T-helper 2 cell (primary cell): ENCODE data around the gene TTLL11.
"Not testable (repeated sequence)": the region's sequence is repeated elsewhere in the genome, so short reads cannot be mapped to it uniquely, and the experiment has no call there.

ENCODE experiments used
- DNase-seq, 5 experiments: peaks; one replicate each; pipeline versions ENCODE4 v3.0.0 to v3.0.0-alpha.2; 2012 to 2022

TTLL11 gene

DNA sequence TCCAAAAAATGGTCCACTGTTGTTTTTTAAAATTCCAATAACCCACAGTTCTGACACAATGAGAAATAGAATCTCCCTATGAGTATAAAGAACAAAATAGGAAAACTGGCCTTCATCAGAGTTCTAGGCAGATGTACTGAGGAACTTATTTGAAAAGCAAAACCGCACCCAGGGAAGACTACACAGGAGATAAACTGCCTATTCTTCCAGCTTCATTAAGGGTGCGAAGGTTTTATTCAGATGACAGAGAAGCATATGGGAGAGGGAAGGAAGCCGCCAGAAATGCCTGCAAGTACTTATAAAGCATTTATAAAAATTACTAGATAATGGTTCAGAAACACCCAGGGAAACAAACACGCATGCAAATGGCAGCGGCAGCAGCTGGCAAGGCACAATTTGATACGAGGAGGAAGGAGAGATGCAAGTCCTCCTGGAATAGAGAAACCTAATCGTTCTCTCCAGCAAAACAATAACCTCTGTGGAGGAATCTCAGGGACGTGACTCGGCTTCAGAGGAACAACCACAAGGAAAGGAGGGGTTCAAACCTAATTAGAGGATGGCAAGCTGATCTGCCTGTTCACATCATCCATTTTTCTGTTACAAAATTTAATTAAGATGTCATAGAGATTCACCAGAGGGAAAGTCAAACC is 9.0 kb downstream of the TTLL11 start:
- no peak for DNase-seq

DNA sequence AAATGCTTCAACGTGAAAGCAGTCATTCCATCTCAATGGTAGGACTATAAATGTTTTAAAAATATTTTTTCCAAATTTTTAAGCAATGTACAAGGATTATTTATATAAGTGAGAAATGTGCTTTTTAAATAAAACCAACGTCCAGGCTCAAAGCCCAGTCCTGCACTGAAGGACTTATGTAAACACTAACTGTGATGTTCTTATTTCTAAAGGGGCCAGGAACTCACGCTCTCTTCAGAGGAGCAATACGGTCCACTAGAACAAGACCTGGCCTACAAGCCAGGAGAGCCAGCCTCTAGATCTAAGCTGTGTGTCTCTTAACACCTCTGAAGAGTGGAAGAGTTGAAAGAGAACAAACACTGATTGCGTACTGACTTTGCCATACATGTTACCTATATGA is 12.1 kb downstream of the TTLL11 start:
- no peak for DNase-seq

DNA sequence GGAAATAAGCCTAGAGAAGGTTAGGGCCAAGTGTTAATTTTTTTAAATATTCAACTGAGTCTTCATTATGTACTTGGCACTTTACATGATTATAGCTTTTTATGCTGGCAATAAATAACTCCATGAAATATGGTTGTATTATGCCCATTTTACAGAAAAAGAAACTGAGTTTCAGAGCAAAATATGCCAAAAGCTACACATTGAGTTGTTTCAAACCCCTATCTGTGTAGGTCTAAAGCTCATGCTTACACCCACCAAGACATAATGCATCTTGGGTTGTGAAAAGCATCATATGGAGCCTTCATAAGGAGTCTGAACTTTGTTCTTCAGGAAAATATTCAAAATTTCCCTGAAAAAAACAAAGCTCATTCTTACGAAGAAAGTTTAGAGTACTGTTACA is 14.6 kb downstream of the TTLL11 start:
- DNase-seq: no peak

DNA sequence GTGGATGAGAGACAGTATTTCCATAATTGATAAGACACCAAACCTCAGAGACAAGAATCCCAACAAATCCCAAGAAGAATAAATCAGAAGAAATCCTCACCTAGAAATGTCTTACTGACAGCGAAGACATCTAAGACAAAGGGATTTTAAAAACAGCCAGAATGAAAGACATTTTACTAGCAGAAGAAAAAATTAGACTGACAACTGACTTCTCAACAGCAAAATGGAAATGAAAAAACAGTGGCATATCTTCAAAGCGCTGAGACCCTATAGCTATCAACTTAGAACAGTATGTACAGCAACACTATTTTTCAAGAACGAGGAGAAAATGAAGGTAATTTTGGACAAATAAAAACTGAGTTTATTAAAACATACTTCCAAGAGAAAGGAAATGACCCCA is 16.3 kb downstream of the TTLL11 start:
- no peak for DNase-seq

DNA sequence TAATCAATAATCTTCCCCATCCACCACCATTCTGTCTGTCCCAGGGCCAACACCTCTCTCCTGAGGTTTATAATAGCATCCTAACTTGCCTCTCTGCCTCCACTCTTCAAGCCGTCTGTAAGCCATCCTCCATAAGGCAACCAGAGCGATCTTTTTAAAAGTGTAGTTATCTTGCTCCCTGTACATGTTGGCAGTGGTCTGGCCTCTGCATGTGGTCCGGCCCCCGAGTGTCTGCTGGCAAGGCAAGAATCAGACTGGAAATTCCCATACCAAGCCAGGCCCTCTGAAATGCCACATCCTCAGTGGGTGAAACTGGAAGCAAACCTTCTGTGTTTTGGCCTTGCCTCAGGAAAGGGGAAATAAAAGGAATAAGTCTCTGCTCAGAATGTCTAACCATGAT is 17.0 kb downstream of the TTLL11 start:
- DNase-seq: no peak

DNA sequence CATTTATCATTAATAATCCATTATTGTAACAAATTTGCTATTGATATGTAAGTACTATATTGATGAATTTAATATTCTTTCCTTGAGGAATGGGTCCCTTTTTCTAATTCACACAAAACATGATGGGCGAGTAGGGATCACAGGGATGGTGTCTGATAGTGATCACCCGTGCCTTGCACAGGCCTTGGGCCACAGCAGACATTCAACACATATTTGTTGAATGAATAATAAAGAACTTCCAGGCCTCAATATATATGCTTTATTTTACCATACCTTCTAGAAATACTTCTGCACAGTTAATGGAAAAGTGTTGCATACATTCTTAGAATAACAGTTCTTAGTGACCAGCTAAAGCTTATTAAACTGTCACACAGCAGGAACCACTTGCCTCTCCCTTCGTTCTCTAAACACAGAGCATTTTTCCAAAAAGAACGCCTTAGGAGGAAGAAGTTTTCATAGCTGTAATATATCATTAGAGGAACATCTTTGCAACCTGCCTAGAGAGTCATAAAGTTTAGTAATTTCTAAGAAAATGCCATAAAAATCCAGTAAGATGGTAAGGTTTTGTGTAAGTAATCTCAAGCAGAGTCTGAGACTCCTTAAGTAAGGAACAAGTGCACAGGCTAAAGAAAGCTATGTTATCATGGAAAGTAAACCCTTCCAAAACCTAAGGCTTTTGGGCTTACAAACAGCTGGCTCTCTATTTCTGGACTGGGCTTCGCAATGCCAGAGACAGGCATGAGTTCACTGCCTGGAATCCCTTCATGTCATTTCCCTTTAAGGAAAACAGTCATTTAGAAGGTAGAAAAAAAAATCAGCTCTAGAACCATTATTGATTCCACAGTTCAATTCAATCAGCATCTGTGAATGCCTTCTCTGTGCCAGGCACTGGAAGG is 17.7 kb downstream of the TTLL11 start:
- no peak for DNase-seq

DNA sequence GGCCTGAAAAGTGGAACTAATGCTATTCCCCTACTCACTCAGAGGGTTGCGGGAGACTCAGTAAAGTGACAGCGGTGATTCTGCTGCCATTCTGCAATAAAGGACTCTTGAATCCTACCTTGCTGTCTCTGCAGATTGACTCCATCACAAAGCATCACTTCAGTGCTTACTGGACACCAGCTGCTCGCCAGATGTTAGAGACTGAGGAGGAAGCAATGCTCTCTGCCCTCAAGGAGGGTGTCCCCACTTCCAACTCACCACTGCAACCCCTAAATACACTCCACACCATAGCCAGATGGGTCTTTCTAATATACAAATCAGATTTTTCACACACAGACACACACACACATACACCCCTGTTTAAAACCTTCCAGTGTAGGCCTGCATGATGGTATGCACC is 21.4 kb downstream of the TTLL11 start:
- no peak for DNase-seq

DNA sequence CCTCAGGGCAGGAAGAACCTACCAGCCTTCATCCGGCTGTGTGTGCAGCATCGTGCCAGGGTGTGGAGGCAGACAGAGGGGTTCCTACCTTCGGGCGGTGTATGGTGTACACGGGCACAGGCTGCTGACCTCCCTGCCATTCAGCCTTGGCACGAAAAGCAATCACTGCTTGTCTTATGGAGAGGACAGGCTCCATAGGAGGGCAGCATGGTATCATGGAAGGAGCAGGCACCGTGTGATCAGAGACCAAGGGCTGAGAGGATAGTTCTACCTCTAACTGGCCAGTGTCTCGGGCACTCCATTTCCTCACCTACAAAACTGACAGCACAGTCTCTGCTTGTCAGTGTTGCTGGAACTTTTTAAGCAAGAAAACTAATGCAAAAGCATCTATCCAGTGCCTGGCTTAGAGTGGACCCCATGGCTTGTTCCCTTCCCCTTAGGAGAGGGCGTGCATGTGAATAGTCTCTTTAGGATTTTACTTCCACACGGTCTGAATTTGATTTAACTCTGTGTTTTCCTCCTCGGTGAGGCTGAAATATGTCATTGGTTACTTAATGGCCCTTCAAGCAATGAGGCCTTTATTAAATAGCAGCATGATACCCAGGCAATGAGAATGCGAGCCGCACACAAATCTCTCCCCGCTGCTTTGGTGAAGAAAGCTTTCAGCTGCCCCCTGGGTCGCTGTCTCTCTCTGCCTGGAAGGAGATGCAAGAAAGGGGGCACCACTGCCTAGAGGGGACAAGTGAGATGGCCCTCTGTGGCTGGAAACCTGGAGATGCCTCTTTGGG is 22.2 kb downstream of the TTLL11 start:
- DNase-seq: no peak

DNA sequence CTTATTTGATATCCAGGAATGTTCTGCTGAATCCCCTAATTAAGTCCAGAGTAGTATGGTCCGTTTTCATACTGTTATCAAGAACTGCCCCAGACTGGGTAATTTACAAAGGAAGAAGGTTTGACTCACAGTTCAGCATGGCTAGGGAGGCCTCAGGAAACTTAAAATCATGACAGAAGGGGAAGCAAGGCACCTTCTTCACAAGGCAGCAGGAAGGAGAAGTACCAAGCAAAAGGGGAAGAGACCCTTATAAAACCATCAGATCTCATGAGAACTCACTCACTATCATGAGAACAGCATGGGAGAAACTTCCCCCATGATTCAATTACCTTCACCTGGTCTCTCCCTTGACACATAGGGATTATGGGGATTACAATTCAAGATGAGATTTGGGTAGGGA is 26.4 kb downstream of the TTLL11 start:
- not testable (repeated sequence) for DNase-seq

DNA sequence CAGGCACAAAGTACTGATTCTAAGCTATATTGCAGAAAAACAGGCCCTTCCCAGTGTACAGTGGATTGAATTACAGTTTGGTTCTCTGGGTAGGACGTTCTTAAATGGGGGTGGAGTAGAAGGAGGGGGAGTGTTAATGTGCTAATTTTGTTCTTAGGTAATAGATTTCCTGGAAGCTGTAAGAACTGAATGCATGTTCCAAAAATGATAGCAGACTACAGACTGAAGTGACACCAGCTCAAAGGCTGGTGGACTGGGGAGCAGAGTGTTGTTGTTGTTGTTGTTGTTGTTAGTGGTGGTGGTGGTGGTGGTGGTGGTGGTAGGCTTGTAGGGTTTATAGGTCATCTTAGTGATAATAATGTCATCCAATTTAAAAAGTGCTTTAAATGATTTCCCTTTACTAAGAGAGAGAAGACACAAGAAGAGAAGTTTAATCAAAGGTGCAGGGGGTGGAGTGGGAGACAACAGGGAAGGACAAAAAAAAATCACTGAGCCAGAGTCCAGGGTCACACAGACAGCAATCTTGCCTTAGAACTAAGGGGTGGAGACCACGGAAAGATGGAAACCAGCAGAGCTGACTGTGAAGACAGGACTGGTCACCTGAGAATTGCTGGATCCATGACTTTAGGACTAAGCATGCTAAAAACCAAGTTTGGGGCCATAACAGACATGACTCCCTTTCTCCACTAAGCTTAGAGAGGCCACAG is 27.0 kb downstream of the TTLL11 start:
- DNase-seq: no peak

DNA sequence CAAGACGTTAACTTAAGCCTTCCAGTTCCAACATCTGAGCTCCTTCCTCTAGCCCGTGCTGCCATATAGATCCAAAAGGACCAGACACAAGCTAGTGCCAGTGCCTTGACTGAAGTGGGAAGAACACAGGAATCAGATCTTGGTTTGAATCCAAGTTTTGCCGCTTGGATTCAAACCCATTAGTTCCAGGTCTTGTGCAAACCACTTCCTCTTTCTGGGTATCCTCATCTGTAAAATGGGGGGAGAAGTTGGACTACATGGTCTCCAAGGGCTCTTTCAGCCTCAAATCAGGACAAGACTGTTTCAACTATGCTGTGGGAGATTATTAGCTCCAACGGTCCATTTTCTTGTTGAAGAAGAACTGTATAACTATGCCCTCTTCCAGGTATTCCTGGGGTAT is 32.6 kb downstream of the TTLL11 start:
- no peak for DNase-seq

DNA sequence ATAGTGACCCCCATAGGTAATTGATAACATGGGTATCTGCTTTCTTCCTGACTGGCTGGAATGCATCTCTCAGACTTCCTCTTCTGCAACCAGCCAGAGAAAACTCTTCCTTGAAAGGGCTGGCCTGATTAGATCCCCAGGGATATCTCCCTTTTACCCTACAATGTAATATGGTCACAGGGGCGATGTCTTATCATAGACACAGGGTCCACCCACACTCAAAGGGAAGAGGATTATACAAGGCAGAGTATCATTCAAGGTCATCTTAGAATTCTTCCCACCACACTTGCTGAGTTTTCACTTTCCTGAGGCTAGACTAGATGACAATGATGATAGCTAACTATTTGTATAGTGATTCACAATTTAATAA is 33.2 kb downstream of the TTLL11 start:
- DNase-seq: no peak

DNA sequence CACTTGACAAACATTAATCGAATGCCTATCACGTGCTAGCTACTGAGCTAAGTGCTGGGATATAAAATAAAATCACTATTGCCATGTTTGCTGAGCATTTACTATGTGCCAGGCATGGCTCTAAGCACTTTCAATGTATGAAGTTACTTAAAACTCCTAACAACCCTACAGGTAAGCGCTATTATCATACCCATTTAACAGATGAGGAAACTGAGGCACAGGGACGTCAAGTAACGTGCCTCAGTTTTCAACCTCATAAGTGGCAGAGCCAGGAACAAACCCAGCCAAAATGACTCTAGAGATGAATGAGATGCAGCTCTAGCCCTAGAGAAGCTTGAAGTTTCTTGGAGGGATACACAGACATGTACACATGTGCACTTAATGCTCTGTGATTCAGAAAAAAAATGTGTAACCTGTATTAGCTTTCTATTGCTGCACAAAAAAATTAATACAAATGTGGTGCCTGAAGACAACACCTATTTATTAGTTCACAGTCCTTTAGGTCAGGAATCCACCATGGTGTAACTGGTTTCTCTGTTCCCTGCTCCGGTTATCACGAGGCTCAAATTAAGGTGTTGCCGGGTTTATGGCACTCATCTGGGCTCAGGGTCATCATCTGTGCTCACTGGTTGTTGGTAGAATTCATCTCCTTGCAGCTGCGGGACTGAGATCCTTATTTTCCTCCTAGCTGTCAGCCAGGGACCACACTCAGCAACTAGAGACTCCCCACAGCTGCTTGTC is 33.7 kb downstream of the TTLL11 start:
- no peak for DNase-seq

DNA sequence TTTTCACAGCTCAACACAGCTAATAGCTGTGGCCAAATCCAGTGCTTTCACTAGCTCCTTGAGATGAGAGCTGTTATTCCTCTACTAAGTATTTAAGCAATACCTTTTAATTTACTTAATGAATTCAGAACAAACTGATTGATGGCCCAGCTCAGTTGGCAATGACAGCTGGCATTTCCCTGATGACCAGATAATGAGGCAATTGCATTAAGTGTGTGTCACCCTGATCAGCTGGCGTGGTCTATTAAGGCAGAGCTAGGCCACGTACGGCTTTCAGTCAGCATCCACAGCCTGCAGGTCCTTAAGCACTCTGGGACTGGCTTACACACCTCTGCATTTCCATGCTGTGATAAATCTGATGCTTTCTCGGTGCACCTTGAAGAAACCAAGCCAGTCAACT is 34.4 kb downstream of the TTLL11 start:
- no peak for DNase-seq

DNA sequence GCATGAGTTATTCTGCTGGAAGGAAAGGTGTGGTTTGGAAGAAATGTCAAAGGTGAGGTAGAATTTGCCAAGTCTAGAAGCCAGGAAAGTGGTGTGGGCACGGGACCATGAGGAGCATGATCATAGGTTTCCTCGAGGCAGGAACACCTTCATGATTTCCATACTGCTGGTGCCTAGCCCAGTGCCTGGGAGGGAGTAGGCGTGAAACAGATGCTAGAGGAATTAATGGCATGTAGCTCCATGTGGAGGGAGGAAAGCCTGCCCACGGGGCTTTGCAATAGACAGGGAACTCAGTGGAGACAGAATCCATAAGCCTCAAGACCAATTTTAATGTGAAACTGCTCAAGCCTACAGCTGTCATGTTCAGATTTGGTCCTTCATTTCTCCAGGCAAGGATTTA is 35.1 kb downstream of the TTLL11 start:
- no peak for DNase-seq

DNA sequence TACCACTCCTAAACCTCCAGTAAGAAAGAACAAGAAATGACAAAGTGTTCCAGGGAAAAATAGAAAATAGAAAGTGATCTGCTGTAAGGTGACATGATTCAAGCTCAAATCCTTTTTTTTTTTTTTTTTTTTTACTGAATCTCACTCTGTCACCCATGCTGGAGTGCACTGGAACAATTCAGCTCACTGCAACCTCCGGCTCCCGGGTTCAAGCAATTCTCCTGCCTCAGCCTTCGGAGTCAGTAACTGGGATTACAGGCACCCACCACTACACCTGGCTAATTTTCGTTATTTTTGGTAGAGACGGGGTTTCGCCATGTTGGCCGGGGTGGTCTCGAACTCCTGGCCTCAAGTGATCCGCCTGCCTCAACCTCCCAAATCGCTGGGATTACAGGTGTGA is 35.9 kb downstream of the TTLL11 start:
- DNase-seq: no peak

DNA sequence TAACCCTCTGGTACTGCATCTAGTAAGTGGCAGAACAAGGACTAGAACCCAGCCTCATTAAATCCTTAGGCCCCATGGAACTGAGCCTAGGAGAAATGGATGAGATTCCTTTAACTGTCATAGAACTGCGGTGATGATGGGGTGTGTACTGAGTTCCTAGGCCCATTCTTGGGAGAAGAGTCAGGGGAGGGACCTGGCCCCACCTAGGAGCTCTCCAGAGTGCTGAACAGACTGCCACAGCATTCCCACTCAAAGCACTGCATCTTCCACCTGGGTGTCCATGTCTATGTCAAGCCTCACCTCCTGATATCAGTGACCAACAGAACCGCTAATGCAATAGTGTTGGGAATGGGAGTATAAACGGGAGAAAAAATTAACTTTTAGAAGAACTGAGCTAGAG is 36.6 kb downstream of the TTLL11 start:
- DNase-seq: no peak

DNA sequence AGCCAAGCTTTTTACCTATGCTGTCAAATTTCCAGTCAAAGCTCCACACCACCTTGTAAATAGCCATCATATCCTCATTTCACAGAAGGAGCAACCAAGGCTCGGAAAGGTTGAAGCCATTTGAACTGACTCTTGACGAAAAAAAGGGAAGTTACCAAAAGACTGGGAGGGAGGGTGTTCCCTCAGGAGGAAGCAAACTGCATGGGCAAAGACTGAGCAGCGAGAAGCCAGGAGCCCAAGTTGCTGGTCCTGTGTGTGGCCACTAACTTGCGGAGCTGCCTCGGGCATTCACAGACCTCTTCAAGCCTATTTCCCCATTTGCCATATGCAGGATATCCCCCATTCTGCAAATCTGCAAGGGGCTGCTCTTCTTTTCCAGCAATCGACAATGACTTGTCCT is 37.4 kb downstream of the TTLL11 start:
- no peak for DNase-seq

DNA sequence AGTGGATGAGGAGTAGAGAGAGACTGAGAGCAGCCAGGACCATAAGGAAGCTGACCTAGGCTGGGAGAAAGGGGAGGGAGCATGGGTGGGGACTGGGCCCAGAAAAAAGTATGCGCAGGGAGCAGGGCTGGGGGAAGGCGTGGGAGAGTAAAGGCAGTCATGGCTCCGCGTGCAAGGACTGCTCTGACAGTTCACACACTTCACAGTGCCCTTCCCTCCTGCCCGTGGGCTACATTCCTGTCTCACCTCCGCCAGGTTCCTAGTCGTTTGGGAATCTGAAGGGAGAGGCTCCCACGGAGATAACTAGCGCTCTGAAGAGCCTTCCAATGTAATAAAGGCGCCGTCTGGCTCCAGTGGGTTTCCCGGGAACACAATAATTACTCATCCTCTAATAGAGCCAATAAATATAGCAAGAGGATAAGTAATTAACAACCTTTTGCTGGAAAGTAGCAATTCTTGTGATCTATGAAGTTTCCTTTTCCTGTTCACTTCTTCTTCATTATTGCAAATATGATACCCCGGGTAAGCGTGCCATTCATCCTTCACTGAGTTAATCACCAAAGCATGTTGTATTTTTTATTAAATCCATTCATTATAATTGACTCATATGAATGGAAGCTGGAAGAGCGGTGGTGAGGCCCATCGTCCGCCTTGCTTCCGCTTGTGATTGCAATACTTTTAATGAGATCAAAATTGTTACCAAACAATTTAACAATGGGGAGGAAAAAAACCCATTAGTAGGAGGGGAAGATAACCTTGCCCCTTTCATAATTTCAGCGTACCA is 39.3 kb downstream of the TTLL11 start:
- DNase-seq: no peak

DNA sequence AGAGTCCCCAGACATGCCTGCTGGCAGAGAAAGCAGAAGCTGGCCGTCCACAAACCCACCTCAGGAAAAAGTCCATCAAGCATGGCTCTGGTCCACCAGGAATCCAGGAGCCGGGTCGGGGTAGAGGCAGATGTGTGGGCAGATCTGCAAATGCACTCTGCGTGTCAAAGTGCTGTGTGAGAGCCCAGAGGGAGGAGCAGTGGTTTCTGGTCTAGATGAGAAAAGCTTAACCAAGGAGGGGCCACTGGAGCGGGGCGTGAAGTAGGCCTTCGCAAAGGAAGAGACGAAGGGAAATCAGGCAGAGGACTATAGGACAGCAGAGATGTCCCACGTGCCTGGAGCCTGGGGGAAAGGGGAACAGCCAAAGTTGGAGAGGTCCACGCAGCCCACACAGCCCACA is 40.0 kb downstream of the TTLL11 start:
- no peak for DNase-seq
